GM23338 (cell line): ENCODE results near the gene BTLA. TPM values are rescaled to one million over a fixed set of nuclear protein-coding genes. Genes with fewer than 3 reads are reported as not detected.

Source experiments
- ATAC-seq: fragments of 200-7000 bp; cut with Tn5 transposase; 3 replicates; pipeline ENCODE4 v1.9.1; 2020
- DNase-seq: peaks from one replicate; pipeline ENCODE4 v3.0.0-alpha.2; 2015; ENCODE audit warnings: low spot score
- H2AFZ ChIP-seq: fragments of 200-600 bp; sonication (generic); 2 replicates; pipeline ENCODE4 v1.8.0; 2016; ENCODE audit warnings: antibody characterized with exemption, mild to moderate bottlenecking, moderate library complexity
- H3F3A ChIP-seq: fragments of 200-600 bp; sonication (generic); replicated peaks from 2 replicates; pipeline ENCODE4 v1.8.0; 2017; ENCODE audit warnings: antibody characterized with exemption, mixed run types, low read depth
- H3K27ac ChIP-seq: fragments of 200-600 bp; sonication (generic); 2 replicates; pipeline ENCODE4 v1.6.1; 2016; ENCODE audit warnings: low read depth
- H3K27me3 ChIP-seq: fragments of 200-600 bp; sonication (generic); 2 replicates; pipeline ENCODE4 v1.8.0; 2016; ENCODE audit warnings: mild to moderate bottlenecking, mixed run types, moderate library complexity; ENCODE audit not compliant: insufficient read depth
- H3K36me3 ChIP-seq: fragments of 200-600 bp; sonication (generic); 2 replicates; pipeline ENCODE4 v1.8.0; 2016; ENCODE audit warnings: mild to moderate bottlenecking; ENCODE audit not compliant: insufficient read depth
- H3K4me1 ChIP-seq: fragments of 200-600 bp; sonication (generic); 2 replicates; pipeline ENCODE4 v1.8.0; 2016; ENCODE audit warnings: mild to moderate bottlenecking, moderate library complexity; ENCODE audit not compliant: insufficient read depth
- H3K4me2 ChIP-seq: fragments of 200-600 bp; sonication (generic); 2 replicates; pipeline ENCODE4 v1.7.1; 2017; ENCODE audit warnings: mixed run types
- H3K4me3 ChIP-seq: fragments of 200-600 bp; sonication (generic); 2 replicates; pipeline ENCODE4 v1.6.1; 2016; ENCODE audit warnings: mixed run types
- H3K79me2 ChIP-seq: fragments of 200-600 bp; sonication (generic); replicated peaks from 2 replicates; pipeline ENCODE4 v1.8.0; 2017; ENCODE audit warnings: mild to moderate bottlenecking; ENCODE audit not compliant: insufficient read depth
- H3K9me2 ChIP-seq: fragments of 200-600 bp; sonication (generic); 2 replicates; pipeline ENCODE4 v1.8.0; 2017; ENCODE audit not compliant: insufficient read depth
- H4K20me1 ChIP-seq: fragments of 200-600 bp; sonication (generic); replicated peaks from 2 replicates; pipeline ENCODE4 v1.8.0; 2017; ENCODE audit warnings: mild to moderate bottlenecking; ENCODE audit not compliant: insufficient read depth
- H3K27ac Mint-ChIP-seq: 2 replicates; pipeline ENCODE4 v1.8.0; 2020; ENCODE audit warnings: inconsistent platforms, mild to moderate bottlenecking, moderate library complexity, mixed read lengths
- H3K27me3 Mint-ChIP-seq: 3 replicates; pipeline ENCODE4 v1.8.0; 2022; ENCODE audit warnings: low read depth, mild to moderate bottlenecking, moderate library complexity, mixed read lengths, inconsistent platforms; ENCODE audit not compliant: insufficient read depth, poor library complexity
- H3K36me3 Mint-ChIP-seq: 3 replicates; pipeline ENCODE4 v1.8.0; 2021; ENCODE audit warnings: low read depth, mild to moderate bottlenecking, inconsistent platforms, moderate library complexity, mixed read lengths
- H3K4me1 Mint-ChIP-seq: 3 replicates; pipeline ENCODE4 v1.8.0; 2020; ENCODE audit warnings: mild to moderate bottlenecking, inconsistent platforms, mixed read lengths
- H3K4me3 Mint-ChIP-seq: 3 replicates; pipeline ENCODE4 v1.8.0; 2021; ENCODE audit warnings: moderate library complexity, mild to moderate bottlenecking, inconsistent platforms, mixed read lengths
- H3K9me3 Mint-ChIP-seq: 3 replicates; pipeline ENCODE4 v1.8.0; 2020; ENCODE audit warnings: moderate library complexity, mild to moderate bottlenecking, inconsistent platforms, mixed read lengths
- CREB1 ChIP-seq: fragments of 250-450 bp; sonication (Bioruptor Pico); IDR thresholded peaks from 2 replicates; pipeline ENCODE4 v1.5.0; 2020; ENCODE audit warnings: low read depth, mild to moderate bottlenecking, moderate library complexity
- CTCF ChIP-seq, 2 experiments: fragments of 200-600 bp in 1 of 2; sonication (generic) in 1 of 2; conservative IDR thresholded peaks; 2 replicates each; pipeline versions ENCODE4 v1.5.1 to v1.6.1; 2016 to 2017; ENCODE audit warnings: antibody characterized with exemption in 2 of 2, low read depth in 2 of 2, mild to moderate bottlenecking in 2 of 2, moderate library complexity in 1 of 2
- ETS1 ChIP-seq: IDR thresholded peaks from 2 replicates; pipeline ENCODE4 v1.6.1; 2016; ENCODE audit warnings: antibody characterized with exemption
- EZH2 ChIP-seq: fragments of 200-600 bp; sonication (generic); IDR thresholded peaks from one replicate; pipeline ENCODE4 v1.8.0; 2017; ENCODE audit warnings: antibody characterized with exemption, mild to moderate bottlenecking, low read depth; ENCODE audit not compliant: unreplicated experiment
- EZH2phosphoT487 ChIP-seq: fragments of 200-600 bp; sonication (generic); IDR thresholded peaks from one replicate; pipeline ENCODE4 v1.8.1; 2018; ENCODE audit warnings: antibody characterized with exemption; ENCODE audit not compliant: unreplicated experiment
- JUNB ChIP-seq: IDR thresholded peaks from one replicate; pipeline ENCODE4 v1.6.1; 2016; ENCODE audit warnings: antibody characterized with exemption; ENCODE audit not compliant: unreplicated experiment
- NANOG ChIP-seq: IDR thresholded peaks from 2 replicates; pipeline ENCODE4 v1.6.1; 2016; ENCODE audit warnings: antibody characterized with exemption, borderline replicate concordance
- POLR2AphosphoS5 ChIP-seq: IDR thresholded peaks from 2 replicates; pipeline ENCODE4 v1.6.1; 2016; ENCODE audit warnings: antibody characterized with exemption, low read depth
- REST ChIP-seq: IDR thresholded peaks from one replicate; pipeline ENCODE4 v1.6.1; 2018; ENCODE audit warnings: antibody characterized with exemption; ENCODE audit not compliant: unreplicated experiment
- STAT1 ChIP-seq: IDR thresholded peaks from one replicate; pipeline ENCODE4 v1.6.1; 2016; ENCODE audit warnings: antibody characterized with exemption; ENCODE audit not compliant: unreplicated experiment
- ZNF114 ChIP-seq: fragments of 250-450 bp; sonication (Bioruptor Pico); IDR thresholded peaks from 2 replicates; pipeline ENCODE4 v1.5.0; 2020; ENCODE audit warnings: mild to moderate bottlenecking, moderate library complexity
- ZNF331 ChIP-seq: fragments of 250-450 bp; sonication (Bioruptor Pico); IDR thresholded peaks from 2 replicates; pipeline ENCODE4 v1.5.0; 2020; ENCODE audit warnings: low read depth, mild to moderate bottlenecking, moderate library complexity
- ZNF462 ChIP-seq: fragments of 250-450 bp; sonication (Bioruptor Pico); IDR thresholded peaks from 2 replicates; pipeline ENCODE4 v1.5.0; 2020; ENCODE audit warnings: mild to moderate bottlenecking, moderate library complexity
- polyA plus RNA-seq: library from polyadenylated mRNA; unstranded; fragments of >200 nt; fragmentation: Nextera tagmentation; extraction: Ambion mirVana; gene quantifications from 2 replicates; pipeline ENCODE4 v1.2.1, GENCODE V29; 2016
- total RNA-seq: library from RNA; depleted of rRNA; stranded (reverse); fragments of >200 nt; shearing (Covaris generic); gene quantifications from 2 replicates; pipeline ENCODE4 v1.2.3, GENCODE V29; 2014

The BTLA gene
- total and polyA plus RNA-seq, 2 experiments from 2014 or later, result 0.44 TPM; not detected in 1

- no peaks in the 10 kb centered on the region for H4K20me1 ChIP-seq
- H3K36me3 ChIP-seq, result no peaks in the 10 kb centered on the region
- peaks cover 13% of the 10 kb centered on the region; the same call in 1 of the 2 replicates for H3K4me1 ChIP-seq
- no peaks in the 10 kb centered on the region for H3K9me2 ChIP-seq
- DNase-seq, result no peak
- no peaks in the 10 kb centered on the region for H3K27me3 ChIP-seq
- H3F3A ChIP-seq, result no peaks in the 10 kb centered on the region; the same call in 1 of the 2 replicates
- H3K27ac ChIP-seq, result no peak overlapping the region
- no peak overlapping the region for H2AFZ ChIP-seq
- no peak for ATAC-seq
- H3K4me3 ChIP-seq, result no peak overlapping the region
- H3K4me2 ChIP-seq, result no peak overlapping the region
- no peak for TF ChIP-seq ZNF331 (CRISPR knock-in tag)
- TF ChIP-seq ZNF114 (CRISPR knock-in tag), result no peak
- TF ChIP-seq EZH2, result no peak
- TF ChIP-seq CREB1, result no peak
- no peak for TF ChIP-seq ETS1
- TF ChIP-seq EZH2phosphoT487, result no peak
- no peak for TF ChIP-seq JUNB
- no peak for TF ChIP-seq ZNF462 (CRISPR knock-in tag)
- no peak for TF ChIP-seq STAT1
- TF ChIP-seq NANOG, result no peak
- no peak for TF ChIP-seq CTCF (conservative IDR thresholded peaks at IDR 0.05; ENCODE audit: low read depth in 2 of 2)
- no peak for TF ChIP-seq POLR2AphosphoS5
- no peak for TF ChIP-seq REST
- Mint-ChIP-seq H3K27ac (no peak overlapping the region), H3K9me3 (no peaks in the 10 kb centered on the region), H3K4me1 (peaks cover 10% of the 10 kb centered on the region; the same call in 2 of the 3 replicates), H3K36me3 (no peaks in the 10 kb centered on the region), H3K27me3 (peaks cover 2% of the 10 kb centered on the region), H3K4me3 (no peak overlapping the region)
- H3K79me2 ChIP-seq, result no peaks in the 10 kb centered on the region
These were observed 28.5 kb downstream of the BTLA start for GRCh38 chr3:112470788-112471187.
